H1 (cell line): ENCODE data around the gene GRIA2. TPM values are rescaled to one million over a fixed set of nuclear protein-coding genes. Genes with fewer than 3 reads are reported as not detected.

Experiments
- CTCF ChIA-PET: fragments of 300-600 bp; sonication (Branson Sonifier 250); formaldehyde crosslinking; loops from one replicate; lab custom pipeline; 2021; ENCODE audit not compliant: partially characterized antibody; lab: Charles Lee
- POLR2A ChIA-PET: fragments of 300-600 bp; sonication (Branson Sonifier 250); formaldehyde crosslinking; loops from one replicate; lab custom pipeline; 2021; ENCODE audit warnings: inconsistent platforms; ENCODE audit not compliant: partially characterized antibody; lab: Charles Lee
- DNase-seq, 2 experiments: peaks; one replicate each; pipeline versions ENCODE4 v3.0.0 to v3.0.0-alpha.2; 2010 to 2022; ENCODE audit warnings: low spot score in 2 of 2, low read depth in 1 of 2, mixed read lengths in 1 of 2
- FAIRE-seq: peaks from 2 replicates; lab custom pipeline; 2011; peaks lifted over from hg19 to GRCh38; lab: Jason Lieb, UNC
- H2AFZ ChIP-seq: 2 replicates; pipeline ENCODE4 v1.8.1; 2012; ENCODE audit warnings: low read length, inconsistent platforms
- H2AK5ac ChIP-seq: 2 replicates; pipeline ENCODE4 v1.6.1; 2013; ENCODE audit warnings: low read depth, low read length
- H2BK120ac ChIP-seq: replicated peaks from 2 replicates; pipeline ENCODE3; 2013; ENCODE audit warnings: low read depth, low read length, inconsistent platforms
- H2BK12ac ChIP-seq: 2 replicates; pipeline ENCODE4 v1.6.1; 2013; ENCODE audit warnings: low read depth, low read length
- H2BK15ac ChIP-seq: 2 replicates; pipeline ENCODE4 v1.6.1; 2013; ENCODE audit warnings: low read length
- H2BK20ac ChIP-seq: 2 replicates; pipeline ENCODE4 v1.6.1; 2013; ENCODE audit warnings: low read length
- H2BK5ac ChIP-seq: 2 replicates; pipeline ENCODE4 v1.6.1; 2013; ENCODE audit warnings: low read depth, low read length
- H3K14ac ChIP-seq: 2 replicates; pipeline ENCODE4 v1.6.1; 2013; ENCODE audit warnings: inconsistent platforms; ENCODE audit not compliant: insufficient read length
- H3K18ac ChIP-seq: 2 replicates; pipeline ENCODE4 v1.6.1; 2013; ENCODE audit warnings: low read length; ENCODE audit errors: extremely low read depth
- H3K23ac ChIP-seq: 2 replicates; pipeline ENCODE4 v1.6.1; 2013; ENCODE audit warnings: inconsistent platforms; ENCODE audit not compliant: insufficient read length
- H3K23me2 ChIP-seq: 2 replicates; pipeline ENCODE4 v1.6.1; 2013; ENCODE audit warnings: low read depth, low read length
- H3K27ac ChIP-seq: 2 replicates; pipeline ENCODE4 v1.6.1; 2011; ENCODE audit warnings: low read depth, low read length, inconsistent platforms
- H3K27me3 ChIP-seq, 4 experiments: replicated peaks in 1 of 4; 1 replicate in 1 of 4; 2 replicates in 3 of 4; pipeline versions ENCODE4 v1.6.1 to v1.8.1; 2011 to 2013; ENCODE audit warnings: low read length in 3 of 4, mild to moderate bottlenecking in 3 of 4, inconsistent platforms in 2 of 4, mixed read lengths in 2 of 4, moderate library complexity in 1 of 4; ENCODE audit not compliant: control insufficient read depth in 3 of 4, insufficient read depth in 3 of 4; ENCODE audit errors: extremely low read depth in 1 of 4
- H3K36me3 ChIP-seq, 4 experiments: 2 replicates each; pipeline versions ENCODE4 v1.6.1 to v1.8.1; 2011 to 2013; ENCODE audit warnings: mild to moderate bottlenecking in 4 of 4, low read length in 3 of 4, moderate library complexity in 2 of 4, control low read depth in 1 of 4, inconsistent platforms in 1 of 4; ENCODE audit not compliant: insufficient read depth in 4 of 4, control insufficient read depth in 2 of 4
- H3K4ac ChIP-seq: replicated peaks from 2 replicates; pipeline ENCODE3; 2013; ENCODE audit warnings: low read length, low read depth, mixed read lengths, inconsistent platforms; ENCODE audit not compliant: insufficient read length
- H3K4me1 ChIP-seq, 4 experiments: replicated peaks in 1 of 4; 1 replicate in 1 of 4; 2 replicates in 3 of 4; pipeline versions ENCODE4 v1.6.1 to v1.8.1; 2011 to 2013; ENCODE audit warnings: low read length in 3 of 4, inconsistent platforms in 2 of 4, mixed read lengths in 1 of 4; ENCODE audit not compliant: insufficient read depth in 4 of 4, control insufficient read depth in 3 of 4
- H3K4me2 ChIP-seq, 2 experiments: 2 replicates each; pipeline versions ENCODE4 v1.6.1 to v1.8.1; 2011 to 2013; ENCODE audit warnings: low read depth in 2 of 2, low read length in 2 of 2, control low read depth in 1 of 2, inconsistent platforms in 1 of 2, mild to moderate bottlenecking in 1 of 2; ENCODE audit not compliant: insufficient read depth in 1 of 2
- H3K4me3 ChIP-seq, 4 experiments: fragments of 200-600, 300-600 bp in 1 of 4; sonication (generic), shearing (Covaris generic), sonication (Bioruptor Twin) in 1 of 4; 2 replicates each; pipeline versions ENCODE4 v1.5.1 to v1.8.1; 2011 to 2016; ENCODE audit warnings: low read length in 4 of 4, low read depth in 3 of 4, control low read depth in 2 of 4, inconsistent platforms in 2 of 4, mild to moderate bottlenecking in 2 of 4, mixed read lengths in 1 of 4, moderate library complexity in 1 of 4; ENCODE audit not compliant: insufficient read depth in 2 of 4; ENCODE audit errors: extremely low read depth in 1 of 4
- H3K56ac ChIP-seq: replicated peaks from 2 replicates; pipeline ENCODE3; 2013; ENCODE audit warnings: low read depth, mild to moderate bottlenecking, mixed read lengths, low read length, inconsistent platforms; ENCODE audit not compliant: insufficient read length
- H3K79me1 ChIP-seq: 2 replicates; pipeline ENCODE4 v1.6.1; 2013; ENCODE audit warnings: low read depth, low read length, control low read depth
- H3K79me2 ChIP-seq, 2 experiments: 2 replicates each; pipeline versions ENCODE4 v1.6.1 to v1.8.1; 2012 to 2013; ENCODE audit warnings: low read length in 2 of 2, mild to moderate bottlenecking in 2 of 2, inconsistent platforms in 1 of 2; ENCODE audit not compliant: insufficient read depth in 2 of 2, control insufficient read depth in 1 of 2
- H3K9ac ChIP-seq, 4 experiments: replicated peaks in 1 of 4; 1 replicate in 1 of 4; 2 replicates in 3 of 4; pipeline versions ENCODE4 v1.6.1 to v1.8.1; 2011 to 2013; ENCODE audit warnings: low read depth in 3 of 4, low read length in 3 of 4, control low read depth in 2 of 4, mild to moderate bottlenecking in 2 of 4, moderate library complexity in 2 of 4, inconsistent platforms in 1 of 4; ENCODE audit errors: extremely low read depth in 1 of 4
- H3K9me3 ChIP-seq, 2 experiments: 2 replicates each; pipeline versions ENCODE4 v1.6.1 to v1.8.1; 2012 to 2013; ENCODE audit warnings: mild to moderate bottlenecking in 2 of 2, moderate library complexity in 2 of 2, control low read depth in 1 of 2, inconsistent platforms in 1 of 2, low read depth in 1 of 2, low read length in 1 of 2, mixed read lengths in 1 of 2; ENCODE audit not compliant: insufficient read depth in 2 of 2
- H4K20me1 ChIP-seq, 2 experiments: replicated peaks in 1 of 2; 2 replicates each; pipeline versions ENCODE3 to v1.8.1; 2011 to 2013; ENCODE audit warnings: inconsistent platforms in 2 of 2, low read length in 2 of 2, mild to moderate bottlenecking in 1 of 2; ENCODE audit not compliant: insufficient read depth in 2 of 2, control insufficient read depth in 1 of 2
- H4K5ac ChIP-seq: 2 replicates; pipeline ENCODE4 v1.6.1; 2013; ENCODE audit warnings: low read length, low read depth, mixed read lengths, inconsistent platforms; ENCODE audit not compliant: insufficient read length
- H4K8ac ChIP-seq: 2 replicates; pipeline ENCODE4 v1.8.0; 2013; ENCODE audit warnings: mild to moderate bottlenecking, moderate library complexity, low read length, inconsistent platforms; ENCODE audit not compliant: insufficient read depth; ENCODE audit errors: extremely low read depth
- H4K91ac ChIP-seq: replicated peaks from 2 replicates; pipeline ENCODE3; 2013; ENCODE audit warnings: low read length, mixed read lengths, inconsistent platforms; ENCODE audit not compliant: insufficient read length
- EGR1 ChIP-seq: IDR thresholded peaks from 2 replicates; pipeline ENCODE4 v1.6.1; 2011; ENCODE audit warnings: low read depth, low read length, borderline replicate concordance
- FOSL1 ChIP-seq: IDR thresholded peaks from 2 replicates; pipeline ENCODE4 v1.6.1; 2011; ENCODE audit warnings: mild to moderate bottlenecking, low read depth, low read length, moderate library complexity; ENCODE audit not compliant: insufficient read depth
- HDAC2 ChIP-seq, 2 experiments: fragments of 300-600 bp in 1 of 2; sonication (generic) in 1 of 2; IDR thresholded peaks; 2 replicates each; pipeline ENCODE4 v1.6.1; 2011 to 2012; ENCODE audit warnings: low read depth in 2 of 2, low read length in 2 of 2, mild to moderate bottlenecking in 2 of 2, moderate library complexity in 2 of 2, borderline replicate concordance in 1 of 2, inconsistent platforms in 1 of 2
- JUND ChIP-seq: IDR thresholded peaks from 2 replicates; pipeline ENCODE4 v1.6.1; 2011; ENCODE audit warnings: mild to moderate bottlenecking, improper control_type of control experiment, low read length
- POLR2AphosphoS5 ChIP-seq: IDR thresholded peaks from 2 replicates; pipeline ENCODE4 v1.6.1; 2011; ENCODE audit warnings: low read depth, low read length
- RAD21 ChIP-seq, 2 experiments: IDR thresholded peaks in 1 of 2; conservative IDR thresholded peaks in 1 of 2; 2 replicates each; pipeline ENCODE4 v1.6.1; 2011; ENCODE audit warnings: low read depth in 2 of 2, low read length in 2 of 2, improper control_type of control experiment in 1 of 2, inconsistent platforms in 1 of 2, mild to moderate bottlenecking in 1 of 2, moderate library complexity in 1 of 2
- SAP30 ChIP-seq: fragments of 300-600 bp; sonication (generic); IDR thresholded peaks from 2 replicates; pipeline ENCODE4 v1.7.1; 2012; ENCODE audit warnings: low read length, moderate library complexity, mild to moderate bottlenecking, inconsistent platforms; ENCODE audit not compliant: insufficient read depth, insufficient replicate concordance
- TAF7 ChIP-seq: optimal IDR thresholded peaks from 2 replicates; pipeline ENCODE3; 2011; ENCODE audit warnings: low read depth, mild to moderate bottlenecking, inconsistent platforms, low read length, moderate library complexity, borderline replicate concordance
- TCF12 ChIP-seq: IDR thresholded peaks from 2 replicates; pipeline ENCODE4 v1.6.1; 2011; ENCODE audit warnings: low read depth, mild to moderate bottlenecking, low read length
- WGBS, 2 experiments: shearing (Covaris generic) in 1 of 2; methylation state at CpG; one replicate each; pipeline versions ENCODE4 v1.1.6 to v1.1.7; 2013 to 2015; ENCODE audit warnings: low lambda C conversion rate in 2 of 2, mixed read lengths in 2 of 2, inconsistent platforms in 1 of 2, low coverage in 1 of 2, missing lambda C conversion rate in 1 of 2; ENCODE audit not compliant: insufficient replicate concordance in 2 of 2, insufficient coverage in 1 of 2, insufficient read length in 1 of 2; ENCODE audit errors: extremely low coverage in 1 of 2, missing lambda C conversion rate in 1 of 2; 5-methylcytosine and 5-hydroxymethylcytosine counted together
- polyA plus RNA-seq, 7 experiments: library from polyadenylated mRNA; depleted of rRNA in 3 of 7; stranded (reverse) in 5 of 7; unstranded in 2 of 7; fragments of >200 nt in 5 of 7; fragments of 200-250 nt in 2 of 7; gene quantifications; 1 replicate in 5 of 7; 2 replicates in 1 of 7; 4 replicates in 1 of 7; pipeline versions ENCODE4 v1.2.1 to v1.2.3, GENCODE V29; 2011 to 2013; ENCODE audit warnings: missing spikeins in 2 of 7, mixed read lengths in 2 of 7
- total RNA-seq: library from RNA; stranded (reverse); fragmentation: NEBNext Ultra II Directional; extraction: Animal tissue kit (Norgen Biotek cat#: 25700); gene quantifications from 2 replicates; pipeline ENCODE4 v1.2.1, GENCODE V29; 2021
- TF ChIP-seq, protein P1 (sequence below): IDR thresholded peaks from 2 replicates; pipeline ENCODE4 v1.6.1; 2012; ENCODE audit warnings: inconsistent platforms

Gene GRIA2
- total and polyA plus RNA-seq, 2 of the 8 experiments (the other 6 are each of a cell fraction or from before 2014, with no cell fraction given) = not detected

DNA sequence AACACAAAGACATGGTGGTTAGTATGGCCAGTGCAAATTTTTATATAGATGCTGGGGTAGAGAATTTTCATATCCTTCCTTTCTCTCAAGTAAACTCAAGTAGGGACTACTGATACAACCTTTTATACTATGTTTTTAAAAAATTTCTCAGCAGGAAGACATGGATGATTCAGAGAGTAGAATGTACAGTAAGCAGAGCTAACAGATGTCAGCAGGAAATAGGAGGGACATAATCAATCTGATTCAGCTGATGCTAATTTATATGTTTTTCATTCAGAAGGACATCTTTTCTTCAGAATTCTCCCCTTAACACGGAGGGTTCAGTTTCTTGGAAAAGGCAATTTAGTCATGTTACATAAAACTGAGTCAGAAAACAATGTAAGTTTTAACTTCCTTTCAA, 95.4 kb downstream of the GRIA2 start:
- no peak overlapping the region for H2AK5ac ChIP-seq

More for the DNA sequence above, 95.4 kb downstream of the GRIA2 start:
- Histone ChIP-seq H2BK15ac (no peak overlapping the region), H2AFZ (no peak overlapping the region), H3K9ac (no peak overlapping the region), H3K23me2 (no peaks in the 10 kb centered on the region), H2BK12ac (no peak overlapping the region), H4K8ac (no peak overlapping the region), H3K79me2 (no peaks in the 10 kb centered on the region), H3K14ac (no peak overlapping the region), H3K23ac (no peak overlapping the region), H3K36me3 (no peaks in the 10 kb centered on the region), H3K4me1 (no peaks in the 10 kb centered on the region), H3K27ac (no peak overlapping the region), H2BK120ac (no peak overlapping the region), H3K18ac (no peak overlapping the region), H3K27me3 (no peaks in the 10 kb centered on the region), H4K91ac (no peak overlapping the region), H3K79me1 (no peaks in the 10 kb centered on the region), H3K4me3 (no peak overlapping the region), H4K5ac (no peak overlapping the region), H3K9me3 (no peaks in the 10 kb centered on the region), H3K4ac (no peak overlapping the region), H3K56ac (no peak overlapping the region), H2BK5ac (no peak overlapping the region), H2BK20ac (no peak overlapping the region), H4K20me1 (no peaks in the 10 kb centered on the region), H3K4me2 (no peak overlapping the region)
- no peak for FAIRE-seq
- ChIA-PET CTCF (no interaction called here), POLR2A (no interaction called here)
- 86% methylated on average over 1 of the region's 1 CpG; no CpG with 5 or more reads in 1 of the 2 experiments for WGBS, 2 experiments
- no peak for TF ChIP-seq POLR2AphosphoS5
- no peak for TF ChIP-seq HDAC2 (IDR thresholded peaks at IDR 0.05; ENCODE audit: borderline replicate concordance in 1 of 2, low read depth in 2 of 2, low read length in 2 of 2)
- TF ChIP-seq EGR1 = no peak
- TF ChIP-seq FOSL1 = no peak
- TF ChIP-seq JUND = no peak
- TF ChIP-seq TAF7 = no peak
- no peak for TF ChIP-seq TCF12
- TF ChIP-seq SAP30 = no peak
- no peak for TF ChIP-seq RAD21 (IDR thresholded peaks at IDR 0.05 in 1 of 2, conservative IDR thresholded peaks at IDR 0.05 in 1 of 2; ENCODE audit: low read depth in 2 of 2, low read length in 2 of 2)
- TF ChIP-seq, protein P1, sequence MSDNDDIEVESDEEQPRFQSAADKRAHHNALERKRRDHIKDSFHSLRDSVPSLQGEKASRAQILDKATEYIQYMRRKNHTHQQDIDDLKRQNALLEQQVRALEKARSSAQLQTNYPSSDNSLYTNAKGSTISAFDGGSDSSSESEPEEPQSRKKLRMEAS = no peak
- DNase-seq = no peak
